Measurements from ENCODE around the gene NHERF2.

The NHERF2 gene

GRCh38 chr16:2083409-2083808 lies 56.7 kb downstream of the NHERF2 start:
- no peak for DNase-seq (ENCODE audit: low read depth)

- DNase-seq (ENCODE audit: low read depth), result no peak
These were observed 57.4 kb downstream of the NHERF2 start for GRCh38 chr16:2083876-2084780.

- no peak for DNase-seq (ENCODE audit: low read depth)
These were observed 58.4 kb downstream of the NHERF2 start for GRCh38 chr16:2084895-2085625.

GRCh38 chr16:2085669-2086068 lies 59.0 kb downstream of the NHERF2 start:
- no peak for DNase-seq (ENCODE audit: low read depth)

- DNase-seq (ENCODE audit: low read depth), result no peak
These were observed 59.5 kb downstream of the NHERF2 start for GRCh38 chr16:2086106-2086742.

- DNase-seq (ENCODE audit: low read depth), result no peak
These were observed 60.4 kb downstream of the NHERF2 start for GRCh38 chr16:2086812-2087747.

GRCh38 chr16:2087748-2088631 lies 61.3 kb downstream of the NHERF2 start:
- DNase-seq (ENCODE audit: low read depth), result no peak
